T47D (cell line): Measurements from ENCODE around the gene RPN2.

Experiments
- DNase-seq, 2 experiments: peaks; one replicate each; pipeline versions ENCODE4 v3.0.0 to v3.0.0-alpha.2; 2011 to 2012; ENCODE audit warnings: low read depth in 1 of 2, low spot score in 1 of 2
- JUND ChIP-seq: IDR thresholded peaks from 2 replicates; pipeline ENCODE4 v1.6.1; 2012; ENCODE audit warnings: low read depth
- in situ Hi-C: cut with HindIII; loops from 2 replicates; pipeline ENCODE4 v1.10.0; 2016; ENCODE audit warnings: low sequenced_read_pairs, low pct_unique_long_range_greater_than_20kb

Gene RPN2

GRCh38 chr20:37192137-37192854, 13.2 kb downstream of the RPN2 start:
- in situ Hi-C loops, result no loop called here
- no peak for TF ChIP-seq JUND

GRCh38 chr20:37193226-37193625, 14.1 kb downstream of the RPN2 start:
- in situ Hi-C loops, result no loop called here
- no peak for TF ChIP-seq JUND
- no peak for DNase-seq

More at GRCh38 chr20:37192137-37192854, 13.2 kb downstream of the RPN2 start:
- DNase-seq, result peak; percentile 83 to 91

GRCh38 chr20:37193821-37194220, 14.7 kb downstream of the RPN2 start:
- in situ Hi-C loops, result no loop called here
- no peak for TF ChIP-seq JUND
- DNase-seq, result no peak

- in situ Hi-C loops, result no loop called here
- DNase-seq, result peak in 1 of 2 experiments; percentile 24
- no peak for TF ChIP-seq JUND
Measured at GRCh38 chr20:37194621-37195417, 15.7 kb downstream of the RPN2 start.

GRCh38 chr20:37198932-37199660, 20.0 kb downstream of the RPN2 start:
- in situ Hi-C loops, result no loop called here
- no peak for DNase-seq
- TF ChIP-seq JUND, result no peak

GRCh38 chr20:37200376-37200775, 21.2 kb downstream of the RPN2 start:
- TF ChIP-seq JUND, result no peak
- no peak for DNase-seq
- in situ Hi-C loops, result no loop called here

GRCh38 chr20:37200926-37201826, 22.0 kb downstream of the RPN2 start:
- no peak for TF ChIP-seq JUND
- no peak for DNase-seq
- in situ Hi-C loops, result no loop called here

- in situ Hi-C loops, result no loop called here
- DNase-seq, result no peak
- no peak for TF ChIP-seq JUND
Measured at GRCh38 chr20:37201827-37202162, 22.7 kb downstream of the RPN2 start.

- DNase-seq, result peak; percentile 35 to 57
- TF ChIP-seq JUND, result no peak
- in situ Hi-C loops, result no loop called here
Measured at GRCh38 chr20:37202267-37202943, 23.3 kb downstream of the RPN2 start.

- no peak for DNase-seq
- in situ Hi-C loops, result no loop called here
- TF ChIP-seq JUND, result no peak
Measured at GRCh38 chr20:37204056-37204455, 24.9 kb downstream of the RPN2 start.

- TF ChIP-seq JUND, result no peak
- in situ Hi-C loops, result no loop called here
- no peak for DNase-seq
Measured at GRCh38 chr20:37205130-37205529, 26.0 kb downstream of the RPN2 start.
